SH-SY5Y (cell line): ENCODE results near the gene EVI5L.

Source experiments
- GATA2 ChIP-seq: IDR thresholded peaks from 2 replicates; pipeline ENCODE4 v1.6.1; 2011; ENCODE audit warnings: mild to moderate bottlenecking, low read depth, low read length
- GATA3 ChIP-seq: IDR thresholded peaks from 2 replicates; pipeline ENCODE4 v1.6.1; 2011; ENCODE audit warnings: low read depth, mild to moderate bottlenecking, low read length, moderate library complexity

Gene EVI5L

GRCh38 chr19:7829561-7830271, at the start of gene EVI5L:
Gene EVI5L (plus strand): TSS chr19:7830218. CDS start chr19:7846543, 16,325 bp downstream.
- peak; percentile 76 for TF ChIP-seq GATA2
- TF ChIP-seq GATA3, result no peak

GRCh38 chr19:7781157-7781556, 48.9 kb upstream of the EVI5L start:
- TF ChIP-seq GATA3 (no peak), GATA2 (no peak)

GRCh38 chr19:7783991-7784423, 46.0 kb upstream of the EVI5L start:
- no peak for TF ChIP-seq GATA2
- TF ChIP-seq GATA3, result no peak

- TF ChIP-seq GATA3, result no peak
- no peak for TF ChIP-seq GATA2
Measured at GRCh38 chr19:7784856-7785255, 45.2 kb upstream of the EVI5L start.

- no peak for TF ChIP-seq GATA3
- TF ChIP-seq GATA2, result no peak
Measured at GRCh38 chr19:7787141-7787540, 42.9 kb upstream of the EVI5L start.

GRCh38 chr19:7787602-7788177, 42.3 kb upstream of the EVI5L start:
- TF ChIP-seq GATA3 (no peak), GATA2 (no peak)

- TF ChIP-seq GATA2, result no peak
- no peak for TF ChIP-seq GATA3
Measured at GRCh38 chr19:7788178-7788932, 41.7 kb upstream of the EVI5L start.

GRCh38 chr19:7788933-7789323, 41.1 kb upstream of the EVI5L start:
- no peak for TF ChIP-seq GATA2
- TF ChIP-seq GATA3, result no peak

- TF ChIP-seq GATA2, result no peak
- TF ChIP-seq GATA3, result no peak
Measured at GRCh38 chr19:7789447-7789846, 40.6 kb upstream of the EVI5L start.

- TF ChIP-seq GATA3, result no peak
Measured at GRCh38 chr19:7790416-7790815, 39.6 kb upstream of the EVI5L start.

- no peak for TF ChIP-seq GATA3
- TF ChIP-seq GATA2, result no peak
Measured at GRCh38 chr19:7792281-7792680, 37.7 kb upstream of the EVI5L start.

- no peak for TF ChIP-seq GATA2
- TF ChIP-seq GATA3, result no peak
Measured at GRCh38 chr19:7793493-7793892, 36.5 kb upstream of the EVI5L start.

GRCh38 chr19:7795555-7796161, 34.4 kb upstream of the EVI5L start:
- no peak for TF ChIP-seq GATA3
- TF ChIP-seq GATA2, result no peak

GRCh38 chr19:7799640-7800355, 30.2 kb upstream of the EVI5L start:
- TF ChIP-seq GATA3, result no peak
- no peak for TF ChIP-seq GATA2

- TF ChIP-seq GATA3 (no peak), GATA2 (no peak)
Measured at GRCh38 chr19:7801020-7801570, 28.9 kb upstream of the EVI5L start.
